Measurements from ENCODE around the gene JCHAIN. TPM values are rescaled to one million over a fixed set of nuclear protein-coding genes. Genes with fewer than 3 reads are reported as not detected.

JCHAIN gene
- total and polyA plus RNA-seq, 2 of the 13 experiments (the other 11 are each of a cell fraction or from before 2014, with no cell fraction given), result not detected

DNA sequence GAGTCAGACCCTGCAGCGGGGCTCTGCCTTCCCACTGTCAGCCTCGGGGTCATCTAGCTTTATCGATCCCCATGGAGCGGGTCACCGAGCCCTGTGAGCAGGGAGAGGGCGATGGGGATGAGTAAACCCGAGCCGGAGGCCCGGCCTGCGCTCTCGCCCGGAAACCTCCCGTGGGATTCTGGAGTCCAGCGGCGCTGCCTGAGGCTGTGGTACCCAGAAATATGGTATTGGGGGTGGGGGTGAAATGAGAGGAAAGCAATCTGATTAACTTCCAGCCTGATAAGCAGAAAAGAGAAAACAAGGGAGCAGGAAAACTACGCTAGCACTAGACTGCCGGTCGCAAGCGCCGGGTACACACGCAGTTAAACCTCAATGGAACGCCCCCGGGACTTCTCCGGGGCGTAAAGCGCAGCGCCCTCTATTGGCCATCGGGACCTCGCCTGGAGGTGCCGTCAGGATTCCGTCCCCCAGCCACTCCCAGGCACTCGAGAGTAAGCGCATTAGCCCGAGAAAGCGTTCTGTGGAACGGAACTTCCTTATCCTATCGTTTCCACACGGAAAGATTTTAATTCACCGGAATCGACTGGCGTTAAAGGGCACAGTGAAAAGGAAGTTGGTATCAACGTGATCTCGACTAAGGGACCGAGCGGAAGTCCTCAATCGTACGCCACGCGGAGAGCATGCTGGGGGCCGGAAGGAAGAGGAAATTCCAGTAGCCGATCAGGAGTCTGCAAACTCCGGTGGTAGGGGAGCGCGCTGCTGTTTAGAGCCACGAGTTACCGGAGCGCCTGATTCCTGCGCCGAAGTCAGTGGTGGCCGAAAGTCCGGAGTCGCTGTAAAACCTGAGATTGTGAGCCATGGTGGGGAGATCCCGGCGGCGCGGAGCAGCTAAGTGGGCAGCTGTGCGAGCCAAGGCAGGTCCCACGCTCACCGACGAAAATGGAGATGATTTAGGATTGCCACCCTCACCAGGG lies 21.8 kb upstream of the JCHAIN start, which contains the start of gene UTP3 (continued):
- TF ChIP-seq U2AF1 (optimal IDR thresholded peaks at IDR 0.05; ENCODE audit: low read depth, low read length) (peak; percentile 71), GATAD2A (CRISPR knock-in tag; IDR thresholded peaks at IDR 0.05) (peak; percentile 91), ZFP36L2 (CRISPR knock-in tag; IDR thresholded peaks at IDR 0.05) (no peak), MIER2 (CRISPR knock-in tag; IDR thresholded peaks at IDR 0.05) (peak; percentile 86), ZFP90 (CRISPR knock-in tag; IDR thresholded peaks at IDR 0.05; ENCODE audit: borderline replicate concordance) (no peak; the same call in 1 of the 2 replicates), ZNF30 (CRISPR knock-in tag; IDR thresholded peaks at IDR 0.05) (no peak), JARID2 (CRISPR knock-in tag; IDR thresholded peaks at IDR 0.05; ENCODE audit: insufficient replicate concordance) (no peak), MAFK (conservative IDR thresholded peaks at IDR 0.05 in 1 of 2, IDR thresholded peaks at IDR 0.05 in 1 of 2; ENCODE audit: low read length in 2 of 2) (no peak), ZNF564 (CRISPR knock-in tag; IDR thresholded peaks at IDR 0.05) (no peak)
- TF ChIP-seq, protein P1, sequence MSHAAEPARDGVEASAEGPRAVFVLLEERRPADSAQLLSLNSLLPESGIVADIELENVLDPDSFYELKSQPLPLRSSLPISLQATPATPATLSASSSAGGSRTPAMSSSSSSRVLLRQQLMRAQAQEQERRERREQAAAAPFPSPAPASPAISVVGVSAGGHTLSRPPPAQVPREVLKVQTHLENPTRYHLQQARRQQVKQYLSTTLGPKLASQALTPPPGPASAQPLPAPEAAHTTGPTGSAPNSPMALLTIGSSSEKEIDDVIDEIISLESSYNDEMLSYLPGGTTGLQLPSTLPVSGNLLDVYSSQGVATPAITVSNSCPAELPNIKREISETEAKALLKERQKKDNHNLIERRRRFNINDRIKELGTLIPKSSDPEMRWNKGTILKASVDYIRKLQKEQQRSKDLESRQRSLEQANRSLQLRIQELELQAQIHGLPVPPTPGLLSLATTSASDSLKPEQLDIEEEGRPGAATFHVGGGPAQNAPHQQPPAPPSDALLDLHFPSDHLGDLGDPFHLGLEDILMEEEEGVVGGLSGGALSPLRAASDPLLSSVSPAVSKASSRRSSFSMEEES (CRISPR knock-in tag; IDR thresholded peaks at IDR 0.05), result peak; percentile 82; the same call in 1 of the 2 replicates
- TF ChIP-seq, protein P2, sequence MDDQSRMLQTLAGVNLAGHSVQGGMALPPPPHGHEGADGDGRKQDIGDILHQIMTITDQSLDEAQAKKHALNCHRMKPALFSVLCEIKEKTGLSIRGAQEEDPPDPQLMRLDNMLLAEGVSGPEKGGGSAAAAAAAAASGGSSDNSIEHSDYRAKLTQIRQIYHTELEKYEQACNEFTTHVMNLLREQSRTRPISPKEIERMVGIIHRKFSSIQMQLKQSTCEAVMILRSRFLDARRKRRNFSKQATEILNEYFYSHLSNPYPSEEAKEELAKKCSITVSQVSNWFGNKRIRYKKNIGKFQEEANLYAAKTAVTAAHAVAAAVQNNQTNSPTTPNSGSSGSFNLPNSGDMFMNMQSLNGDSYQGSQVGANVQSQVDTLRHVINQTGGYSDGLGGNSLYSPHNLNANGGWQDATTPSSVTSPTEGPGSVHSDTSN (CRISPR knock-in tag; IDR thresholded peaks at IDR 0.05; ENCODE audit: borderline replicate concordance), result no peak; the same call in 1 of the 2 replicates
- TF ChIP-seq, protein P3, sequence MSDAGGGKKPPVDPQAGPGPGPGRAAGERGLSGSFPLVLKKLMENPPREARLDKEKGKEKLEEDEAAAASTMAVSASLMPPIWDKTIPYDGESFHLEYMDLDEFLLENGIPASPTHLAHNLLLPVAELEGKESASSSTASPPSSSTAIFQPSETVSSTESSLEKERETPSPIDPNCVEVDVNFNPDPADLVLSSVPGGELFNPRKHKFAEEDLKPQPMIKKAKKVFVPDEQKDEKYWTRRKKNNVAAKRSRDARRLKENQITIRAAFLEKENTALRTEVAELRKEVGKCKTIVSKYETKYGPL (CRISPR knock-in tag; IDR thresholded peaks at IDR 0.05), result no peak
- TF ChIP-seq, protein P4, sequence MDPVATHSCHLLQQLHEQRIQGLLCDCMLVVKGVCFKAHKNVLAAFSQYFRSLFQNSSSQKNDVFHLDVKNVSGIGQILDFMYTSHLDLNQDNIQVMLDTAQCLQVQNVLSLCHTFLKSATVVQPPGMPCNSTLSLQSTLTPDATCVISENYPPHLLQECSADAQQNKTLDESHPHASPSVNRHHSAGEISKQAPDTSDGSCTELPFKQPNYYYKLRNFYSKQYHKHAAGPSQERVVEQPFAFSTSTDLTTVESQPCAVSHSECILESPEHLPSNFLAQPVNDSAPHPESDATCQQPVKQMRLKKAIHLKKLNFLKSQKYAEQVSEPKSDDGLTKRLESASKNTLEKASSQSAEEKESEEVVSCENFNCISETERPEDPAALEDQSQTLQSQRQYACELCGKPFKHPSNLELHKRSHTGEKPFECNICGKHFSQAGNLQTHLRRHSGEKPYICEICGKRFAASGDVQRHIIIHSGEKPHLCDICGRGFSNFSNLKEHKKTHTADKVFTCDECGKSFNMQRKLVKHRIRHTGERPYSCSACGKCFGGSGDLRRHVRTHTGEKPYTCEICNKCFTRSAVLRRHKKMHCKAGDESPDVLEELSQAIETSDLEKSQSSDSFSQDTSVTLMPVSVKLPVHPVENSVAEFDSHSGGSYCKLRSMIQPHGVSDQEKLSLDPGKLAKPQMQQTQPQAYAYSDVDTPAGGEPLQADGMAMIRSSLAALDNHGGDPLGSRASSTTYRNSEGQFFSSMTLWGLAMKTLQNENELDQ (CRISPR knock-in tag; IDR thresholded peaks at IDR 0.05; ENCODE audit: borderline replicate concordance), result no peak
- TF ChIP-seq, protein P5, sequence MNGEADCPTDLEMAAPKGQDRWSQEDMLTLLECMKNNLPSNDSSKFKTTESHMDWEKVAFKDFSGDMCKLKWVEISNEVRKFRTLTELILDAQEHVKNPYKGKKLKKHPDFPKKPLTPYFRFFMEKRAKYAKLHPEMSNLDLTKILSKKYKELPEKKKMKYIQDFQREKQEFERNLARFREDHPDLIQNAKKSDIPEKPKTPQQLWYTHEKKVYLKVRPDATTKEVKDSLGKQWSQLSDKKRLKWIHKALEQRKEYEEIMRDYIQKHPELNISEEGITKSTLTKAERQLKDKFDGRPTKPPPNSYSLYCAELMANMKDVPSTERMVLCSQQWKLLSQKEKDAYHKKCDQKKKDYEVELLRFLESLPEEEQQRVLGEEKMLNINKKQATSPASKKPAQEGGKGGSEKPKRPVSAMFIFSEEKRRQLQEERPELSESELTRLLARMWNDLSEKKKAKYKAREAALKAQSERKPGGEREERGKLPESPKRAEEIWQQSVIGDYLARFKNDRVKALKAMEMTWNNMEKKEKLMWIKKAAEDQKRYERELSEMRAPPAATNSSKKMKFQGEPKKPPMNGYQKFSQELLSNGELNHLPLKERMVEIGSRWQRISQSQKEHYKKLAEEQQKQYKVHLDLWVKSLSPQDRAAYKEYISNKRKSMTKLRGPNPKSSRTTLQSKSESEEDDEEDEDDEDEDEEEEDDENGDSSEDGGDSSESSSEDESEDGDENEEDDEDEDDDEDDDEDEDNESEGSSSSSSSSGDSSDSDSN (CRISPR knock-in tag; IDR thresholded peaks at IDR 0.05), result peak; percentile 96
- TF ChIP-seq, protein P6, sequence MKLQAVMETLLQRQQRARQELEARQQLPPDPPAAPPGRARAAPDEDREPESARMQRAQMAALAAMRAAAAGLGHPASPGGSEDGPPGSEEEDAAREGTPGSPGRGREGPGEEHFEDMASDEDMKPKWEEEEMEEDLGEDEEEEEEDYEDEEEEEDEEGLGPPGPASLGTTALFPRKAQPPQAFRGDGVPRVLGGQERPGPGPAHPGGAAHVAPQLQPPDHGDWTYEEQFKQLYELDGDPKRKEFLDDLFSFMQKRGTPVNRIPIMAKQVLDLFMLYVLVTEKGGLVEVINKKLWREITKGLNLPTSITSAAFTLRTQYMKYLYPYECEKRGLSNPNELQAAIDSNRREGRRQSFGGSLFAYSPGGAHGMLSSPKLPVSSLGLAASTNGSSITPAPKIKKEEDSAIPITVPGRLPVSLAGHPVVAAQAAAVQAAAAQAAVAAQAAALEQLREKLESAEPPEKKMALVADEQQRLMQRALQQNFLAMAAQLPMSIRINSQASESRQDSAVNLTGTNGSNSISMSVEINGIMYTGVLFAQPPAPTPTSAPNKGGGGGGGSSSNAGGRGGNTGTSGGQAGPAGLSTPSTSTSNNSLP (IDR thresholded peaks at IDR 0.05; ENCODE audit: low read depth, low read length), result peak; percentile 96
